H1 (cell line): ENCODE data around the gene ZSWIM4. TPM values are rescaled to one million over a fixed set of nuclear protein-coding genes. Genes with fewer than 3 reads are reported as not detected.

Source experiments
- CTCF ChIA-PET: fragments of 300-600 bp; sonication (Branson Sonifier 250); formaldehyde crosslinking; loops from one replicate; lab custom pipeline; 2021; ENCODE audit not compliant: partially characterized antibody; lab: Charles Lee
- POLR2A ChIA-PET: fragments of 300-600 bp; sonication (Branson Sonifier 250); formaldehyde crosslinking; loops from one replicate; lab custom pipeline; 2021; ENCODE audit warnings: inconsistent platforms; ENCODE audit not compliant: partially characterized antibody; lab: Charles Lee
- DNase-seq, 2 experiments: peaks; one replicate each; pipeline versions ENCODE4 v3.0.0 to v3.0.0-alpha.2; 2010 to 2022; ENCODE audit warnings: low spot score in 2 of 2, low read depth in 1 of 2, mixed read lengths in 1 of 2
- FAIRE-seq: peaks from 2 replicates; lab custom pipeline; 2011; peaks lifted over from hg19 to GRCh38; lab: Jason Lieb, UNC
- H2AFZ ChIP-seq: 2 replicates; pipeline ENCODE4 v1.8.1; 2012; ENCODE audit warnings: low read length, inconsistent platforms
- H2AK5ac ChIP-seq: 2 replicates; pipeline ENCODE4 v1.6.1; 2013; ENCODE audit warnings: low read depth, low read length
- H2BK120ac ChIP-seq: replicated peaks from 2 replicates; pipeline ENCODE3; 2013; ENCODE audit warnings: low read depth, low read length, inconsistent platforms
- H2BK12ac ChIP-seq: 2 replicates; pipeline ENCODE4 v1.6.1; 2013; ENCODE audit warnings: low read depth, low read length
- H2BK15ac ChIP-seq: 2 replicates; pipeline ENCODE4 v1.6.1; 2013; ENCODE audit warnings: low read length
- H2BK20ac ChIP-seq: 2 replicates; pipeline ENCODE4 v1.6.1; 2013; ENCODE audit warnings: low read length
- H2BK5ac ChIP-seq: 2 replicates; pipeline ENCODE4 v1.6.1; 2013; ENCODE audit warnings: low read depth, low read length
- H3K14ac ChIP-seq: 2 replicates; pipeline ENCODE4 v1.6.1; 2013; ENCODE audit warnings: inconsistent platforms; ENCODE audit not compliant: insufficient read length
- H3K18ac ChIP-seq: 2 replicates; pipeline ENCODE4 v1.6.1; 2013; ENCODE audit warnings: low read length; ENCODE audit errors: extremely low read depth
- H3K23ac ChIP-seq: 2 replicates; pipeline ENCODE4 v1.6.1; 2013; ENCODE audit warnings: inconsistent platforms; ENCODE audit not compliant: insufficient read length
- H3K23me2 ChIP-seq: 2 replicates; pipeline ENCODE4 v1.6.1; 2013; ENCODE audit warnings: low read depth, low read length
- H3K27ac ChIP-seq: 2 replicates; pipeline ENCODE4 v1.6.1; 2011; ENCODE audit warnings: low read depth, low read length, inconsistent platforms
- H3K27me3 ChIP-seq, 4 experiments: replicated peaks in 1 of 4; 1 replicate in 1 of 4; 2 replicates in 3 of 4; pipeline versions ENCODE4 v1.6.1 to v1.8.1; 2011 to 2013; ENCODE audit warnings: low read length in 3 of 4, mild to moderate bottlenecking in 3 of 4, inconsistent platforms in 2 of 4, mixed read lengths in 2 of 4, moderate library complexity in 1 of 4; ENCODE audit not compliant: control insufficient read depth in 3 of 4, insufficient read depth in 3 of 4; ENCODE audit errors: extremely low read depth in 1 of 4
- H3K36me3 ChIP-seq, 4 experiments: 2 replicates each; pipeline versions ENCODE4 v1.6.1 to v1.8.1; 2011 to 2013; ENCODE audit warnings: mild to moderate bottlenecking in 4 of 4, low read length in 3 of 4, moderate library complexity in 2 of 4, control low read depth in 1 of 4, inconsistent platforms in 1 of 4; ENCODE audit not compliant: insufficient read depth in 4 of 4, control insufficient read depth in 2 of 4
- H3K4ac ChIP-seq: replicated peaks from 2 replicates; pipeline ENCODE3; 2013; ENCODE audit warnings: low read length, low read depth, mixed read lengths, inconsistent platforms; ENCODE audit not compliant: insufficient read length
- H3K4me1 ChIP-seq, 4 experiments: replicated peaks in 1 of 4; 1 replicate in 1 of 4; 2 replicates in 3 of 4; pipeline versions ENCODE4 v1.6.1 to v1.8.1; 2011 to 2013; ENCODE audit warnings: low read length in 3 of 4, inconsistent platforms in 2 of 4, mixed read lengths in 1 of 4; ENCODE audit not compliant: insufficient read depth in 4 of 4, control insufficient read depth in 3 of 4
- H3K4me2 ChIP-seq, 2 experiments: 2 replicates each; pipeline versions ENCODE4 v1.6.1 to v1.8.1; 2011 to 2013; ENCODE audit warnings: low read depth in 2 of 2, low read length in 2 of 2, control low read depth in 1 of 2, inconsistent platforms in 1 of 2, mild to moderate bottlenecking in 1 of 2; ENCODE audit not compliant: insufficient read depth in 1 of 2
- H3K4me3 ChIP-seq, 4 experiments: fragments of 200-600, 300-600 bp in 1 of 4; sonication (generic), shearing (Covaris generic), sonication (Bioruptor Twin) in 1 of 4; 2 replicates each; pipeline versions ENCODE4 v1.5.1 to v1.8.1; 2011 to 2016; ENCODE audit warnings: low read length in 4 of 4, low read depth in 3 of 4, control low read depth in 2 of 4, inconsistent platforms in 2 of 4, mild to moderate bottlenecking in 2 of 4, mixed read lengths in 1 of 4, moderate library complexity in 1 of 4; ENCODE audit not compliant: insufficient read depth in 2 of 4; ENCODE audit errors: extremely low read depth in 1 of 4
- H3K56ac ChIP-seq: replicated peaks from 2 replicates; pipeline ENCODE3; 2013; ENCODE audit warnings: low read depth, mild to moderate bottlenecking, mixed read lengths, low read length, inconsistent platforms; ENCODE audit not compliant: insufficient read length
- H3K79me1 ChIP-seq: 2 replicates; pipeline ENCODE4 v1.6.1; 2013; ENCODE audit warnings: low read depth, low read length, control low read depth
- H3K79me2 ChIP-seq, 2 experiments: 2 replicates each; pipeline versions ENCODE4 v1.6.1 to v1.8.1; 2012 to 2013; ENCODE audit warnings: low read length in 2 of 2, mild to moderate bottlenecking in 2 of 2, inconsistent platforms in 1 of 2; ENCODE audit not compliant: insufficient read depth in 2 of 2, control insufficient read depth in 1 of 2
- H3K9ac ChIP-seq, 4 experiments: replicated peaks in 1 of 4; 1 replicate in 1 of 4; 2 replicates in 3 of 4; pipeline versions ENCODE4 v1.6.1 to v1.8.1; 2011 to 2013; ENCODE audit warnings: low read depth in 3 of 4, low read length in 3 of 4, control low read depth in 2 of 4, mild to moderate bottlenecking in 2 of 4, moderate library complexity in 2 of 4, inconsistent platforms in 1 of 4; ENCODE audit errors: extremely low read depth in 1 of 4
- H3K9me3 ChIP-seq, 2 experiments: 2 replicates each; pipeline versions ENCODE4 v1.6.1 to v1.8.1; 2012 to 2013; ENCODE audit warnings: mild to moderate bottlenecking in 2 of 2, moderate library complexity in 2 of 2, control low read depth in 1 of 2, inconsistent platforms in 1 of 2, low read depth in 1 of 2, low read length in 1 of 2, mixed read lengths in 1 of 2; ENCODE audit not compliant: insufficient read depth in 2 of 2
- H4K20me1 ChIP-seq, 2 experiments: replicated peaks in 1 of 2; 2 replicates each; pipeline versions ENCODE3 to v1.8.1; 2011 to 2013; ENCODE audit warnings: inconsistent platforms in 2 of 2, low read length in 2 of 2, mild to moderate bottlenecking in 1 of 2; ENCODE audit not compliant: insufficient read depth in 2 of 2, control insufficient read depth in 1 of 2
- H4K5ac ChIP-seq: 2 replicates; pipeline ENCODE4 v1.6.1; 2013; ENCODE audit warnings: low read length, low read depth, mixed read lengths, inconsistent platforms; ENCODE audit not compliant: insufficient read length
- H4K8ac ChIP-seq: 2 replicates; pipeline ENCODE4 v1.8.0; 2013; ENCODE audit warnings: mild to moderate bottlenecking, moderate library complexity, low read length, inconsistent platforms; ENCODE audit not compliant: insufficient read depth; ENCODE audit errors: extremely low read depth
- H4K91ac ChIP-seq: replicated peaks from 2 replicates; pipeline ENCODE3; 2013; ENCODE audit warnings: low read length, mixed read lengths, inconsistent platforms; ENCODE audit not compliant: insufficient read length
- CHD1 ChIP-seq: IDR thresholded peaks from 2 replicates; pipeline ENCODE4 v1.6.1; 2012; ENCODE audit warnings: low read depth, low read length, improper control_type of control experiment
- EP300 ChIP-seq, 2 experiments: IDR thresholded peaks; 1 replicate in 1 of 2; 2 replicates in 1 of 2; pipeline ENCODE4 v1.6.1; 2011 to 2012; ENCODE audit warnings: low read depth in 2 of 2, low read length in 2 of 2, mild to moderate bottlenecking in 2 of 2, borderline replicate concordance in 1 of 2, inconsistent platforms in 1 of 2, moderate library complexity in 1 of 2
- KDM4A ChIP-seq: IDR thresholded peaks from one replicate; pipeline ENCODE4 v1.7.1; 2012; ENCODE audit warnings: low read depth, mild to moderate bottlenecking, moderate library complexity, low read length, inconsistent platforms; ENCODE audit not compliant: severe bottlenecking
- POLR2AphosphoS5 ChIP-seq: IDR thresholded peaks from 2 replicates; pipeline ENCODE4 v1.6.1; 2011; ENCODE audit warnings: low read depth, low read length
- POU5F1 ChIP-seq: IDR thresholded peaks from 2 replicates; pipeline ENCODE4 v1.6.1; 2011; ENCODE audit warnings: low read depth, mild to moderate bottlenecking, low read length, moderate library complexity
- RAD21 ChIP-seq, 2 experiments: IDR thresholded peaks in 1 of 2; conservative IDR thresholded peaks in 1 of 2; 2 replicates each; pipeline ENCODE4 v1.6.1; 2011; ENCODE audit warnings: low read depth in 2 of 2, low read length in 2 of 2, improper control_type of control experiment in 1 of 2, inconsistent platforms in 1 of 2, mild to moderate bottlenecking in 1 of 2, moderate library complexity in 1 of 2
- RNF2 ChIP-seq: fragments of 200-900, 300-1000 bp; sonication (generic); IDR thresholded peaks from 2 replicates; pipeline ENCODE4 v1.7.1; 2016; ENCODE audit warnings: borderline replicate concordance, low read depth, mild to moderate bottlenecking, antibody characterized with exemption, low read length; ENCODE audit not compliant: poor library complexity, severe bottlenecking; ENCODE audit errors: missing control alignments
- SP2 ChIP-seq: IDR thresholded peaks from 2 replicates; pipeline ENCODE4 v1.6.1; 2012; ENCODE audit warnings: mild to moderate bottlenecking, low read length, inconsistent platforms
- SRF ChIP-seq: IDR thresholded peaks from 2 replicates; pipeline ENCODE4 v1.6.1; 2011; ENCODE audit warnings: mild to moderate bottlenecking, low read depth, low read length, moderate library complexity
- TBP ChIP-seq: IDR thresholded peaks from 2 replicates; pipeline ENCODE4 v1.6.1; 2011; ENCODE audit warnings: low read depth, low read length, improper control_type of control experiment
- TCF12 ChIP-seq: IDR thresholded peaks from 2 replicates; pipeline ENCODE4 v1.6.1; 2011; ENCODE audit warnings: low read depth, mild to moderate bottlenecking, low read length
- TEAD4 ChIP-seq: IDR thresholded peaks from 2 replicates; pipeline ENCODE4 v1.6.1; 2012; ENCODE audit warnings: low read depth, low read length, inconsistent platforms, mixed read lengths
- WGBS, 2 experiments: shearing (Covaris generic) in 1 of 2; methylation state at CpG; one replicate each; pipeline versions ENCODE4 v1.1.6 to v1.1.7; 2013 to 2015; ENCODE audit warnings: low lambda C conversion rate in 2 of 2, mixed read lengths in 2 of 2, inconsistent platforms in 1 of 2, low coverage in 1 of 2, missing lambda C conversion rate in 1 of 2; ENCODE audit not compliant: insufficient replicate concordance in 2 of 2, insufficient coverage in 1 of 2, insufficient read length in 1 of 2; ENCODE audit errors: extremely low coverage in 1 of 2, missing lambda C conversion rate in 1 of 2; 5-methylcytosine and 5-hydroxymethylcytosine counted together
- polyA plus RNA-seq, 7 experiments: library from polyadenylated mRNA; depleted of rRNA in 3 of 7; stranded (reverse) in 5 of 7; unstranded in 2 of 7; fragments of >200 nt in 5 of 7; fragments of 200-250 nt in 2 of 7; gene quantifications; 1 replicate in 5 of 7; 2 replicates in 1 of 7; 4 replicates in 1 of 7; pipeline versions ENCODE4 v1.2.1 to v1.2.3, GENCODE V29; 2011 to 2013; ENCODE audit warnings: missing spikeins in 2 of 7, mixed read lengths in 2 of 7
- total RNA-seq: library from RNA; stranded (reverse); fragmentation: NEBNext Ultra II Directional; extraction: Animal tissue kit (Norgen Biotek cat#: 25700); gene quantifications from 2 replicates; pipeline ENCODE4 v1.2.1, GENCODE V29; 2021
- TF ChIP-seq, protein P1 (sequence below): IDR thresholded peaks from 2 replicates; pipeline ENCODE4 v1.6.1; 2011; ENCODE audit warnings: low read depth, mild to moderate bottlenecking, low read length; ENCODE audit not compliant: insufficient read depth

Gene ZSWIM4
- total and polyA plus RNA-seq, 2 of the 8 experiments (the other 6 are each of a cell fraction or from before 2014, with no cell fraction given) = 12.2 to 31.1 TPM

GRCh38 chr19:13839938-13840304 lies 44.7 kb downstream of the ZSWIM4 start:
- H3K23ac ChIP-seq = no peak overlapping the region
- H3K4me1 ChIP-seq = peaks cover 0 to 34% (median 27%) of the 10 kb centered on the region in 4 experiments; a peak in 6 of 7 replicates
- H2AK5ac ChIP-seq = no peak overlapping the region
- H3K4me3 ChIP-seq = no peak overlapping the region
- H2BK12ac ChIP-seq = peak overlapping the region; percentile 77; the same call in 1 of the 2 replicates
- peaks cover 0 to 3% of the 10 kb centered on the region in 2 experiments; a peak in 2 of 4 replicates for H3K79me2 ChIP-seq
- H4K91ac ChIP-seq = no peak overlapping the region
- no peaks in the 10 kb centered on the region for H3K36me3 ChIP-seq
- no peak overlapping the region for H2BK15ac ChIP-seq
- no peak overlapping the region for H3K4ac ChIP-seq
- no peak overlapping the region for H3K9ac ChIP-seq
- H3K23me2 ChIP-seq = peaks cover 6% of the 10 kb centered on the region; the same call in 1 of the 2 replicates
- POLR2A ChIA-PET = interaction anchor here (0.6 to 1.8 kb wide), 5 partner anchors 8 to 673 kb away, joined by 3 to 8 read pairs (median 5); no protein-coding TSS in a partner anchor
- H2BK120ac ChIP-seq = no peak overlapping the region
- no peak overlapping the region for H2AFZ ChIP-seq
- CTCF ChIA-PET = interaction anchor here (0.6 to 2.4 kb wide), 5 partner anchors 9 to 30 kb away, joined by 3 to 13 read pairs (median 7); no protein-coding TSS in a partner anchor
- no peaks in the 10 kb centered on the region for H3K79me1 ChIP-seq
- H4K5ac ChIP-seq = no peak overlapping the region
- H3K18ac ChIP-seq = no peak overlapping the region
- no peak overlapping the region for H3K27ac ChIP-seq
- H3K27me3 ChIP-seq = no peaks in the 10 kb centered on the region
- H4K8ac ChIP-seq = no peak overlapping the region
- DNase-seq (no peak), FAIRE-seq (no peak)
- no peak overlapping the region for H3K4me2 ChIP-seq
- no peak overlapping the region for H3K14ac ChIP-seq
- H4K20me1 ChIP-seq = peaks cover 1 to 9% of the 10 kb centered on the region in 2 experiments
- WGBS, 2 experiments = 100% methylated on average over 3 of the region's 6 CpGs; no CpG with 5 or more reads in 1 of the 2 experiments
- H2BK5ac ChIP-seq = no peak overlapping the region
- no peaks in the 10 kb centered on the region for H3K9me3 ChIP-seq
- H2BK20ac ChIP-seq = no peak overlapping the region
- no peak overlapping the region for H3K56ac ChIP-seq
- TF ChIP-seq, protein P1, sequence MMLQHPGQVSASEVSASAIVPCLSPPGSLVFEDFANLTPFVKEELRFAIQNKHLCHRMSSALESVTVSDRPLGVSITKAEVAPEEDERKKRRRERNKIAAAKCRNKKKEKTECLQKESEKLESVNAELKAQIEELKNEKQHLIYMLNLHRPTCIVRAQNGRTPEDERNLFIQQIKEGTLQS = no peak
- TF ChIP-seq POU5F1 (no peak), TCF12 (no peak), POLR2AphosphoS5 (no peak), CHD1 (no peak), RAD21 (IDR thresholded peaks at IDR 0.05 in 1 of 2, conservative IDR thresholded peaks at IDR 0.05 in 1 of 2; ENCODE audit: low read depth in 2 of 2, low read length in 2 of 2) (no peak), EP300 (IDR thresholded peaks at IDR 0.05; ENCODE audit: borderline replicate concordance in 1 of 2, low read depth in 2 of 2, low read length in 2 of 2) (no peak), SRF (no peak), TEAD4 (no peak), KDM4A (no peak), TBP (no peak), RNF2 (no peak), SP2 (no peak)
